Measurements from ENCODE around the gene PTPN18.
A peak's percentile ranks its signal among the peaks of the same experiment; 100 is the strongest.

PTPN18 gene

GRCh38 chr2:130365963-130366362, 10.1 kb downstream of the PTPN18 start:
- DNase-seq = no peak

GRCh38 chr2:130366720-130367119, 10.9 kb downstream of the PTPN18 start:
- no peak for DNase-seq

- DNase-seq = no peak
Measured at GRCh38 chr2:130368786-130369185, 12.9 kb downstream of the PTPN18 start.

- DNase-seq = no peak
Measured at GRCh38 chr2:130369311-130369964, 13.6 kb downstream of the PTPN18 start.

GRCh38 chr2:130369965-130370341, 14.1 kb downstream of the PTPN18 start:
- no peak for DNase-seq

- DNase-seq = no peak
Measured at GRCh38 chr2:130370490-130370889, 14.6 kb downstream of the PTPN18 start.

- no peak for DNase-seq
Measured at GRCh38 chr2:130371723-130372054, 15.8 kb downstream of the PTPN18 start.

- DNase-seq = peak; percentile 54
Measured at GRCh38 chr2:130372055-130372832, 16.4 kb downstream of the PTPN18 start.

- no peak for DNase-seq
Measured at GRCh38 chr2:130372833-130373807, 17.3 kb downstream of the PTPN18 start.

- no peak for DNase-seq
Measured at GRCh38 chr2:130373808-130374365, 18.0 kb downstream of the PTPN18 start.

GRCh38 chr2:130374587-130375290, 18.9 kb downstream of the PTPN18 start:
- no peak for DNase-seq

GRCh38 chr2:130375291-130376266, 19.7 kb downstream of the PTPN18 start:
- DNase-seq = no peak

GRCh38 chr2:130376433-130377293, 20.8 kb downstream of the PTPN18 start:
- no peak for DNase-seq

GRCh38 chr2:130377491-130377890, 21.6 kb downstream of the PTPN18 start:
- DNase-seq = no peak

- no peak for DNase-seq
Measured at GRCh38 chr2:130378206-130378897, 22.5 kb downstream of the PTPN18 start.

GRCh38 chr2:130378898-130379214, 23.0 kb downstream of the PTPN18 start:
- no peak for DNase-seq

- no peak for DNase-seq
Measured at GRCh38 chr2:130380096-130380934, 24.5 kb downstream of the PTPN18 start.

- DNase-seq = no peak
Measured at GRCh38 chr2:130381145-130381544, 25.3 kb downstream of the PTPN18 start.

GRCh38 chr2:130381619-130382018, 25.8 kb downstream of the PTPN18 start:
- DNase-seq = no peak

All from NCI-H1092 (cell line).